ENCODE measurements around the gene BAZ1B. TPM values are rescaled to one million over a fixed set of nuclear protein-coding genes. Genes with fewer than 3 reads are reported as not detected.
"Not testable (repeated sequence)": the region's sequence is repeated elsewhere in the genome, so short reads cannot be mapped to it uniquely, and the experiment has no call there.

BAZ1B gene
- total and polyA plus RNA-seq, 9 donors: 33.4 to 89.7 (median 58.7) TPM

- no peaks in the 10 kb centered on the region for H3K27me3 ChIP-seq
- DNase-seq: no peak
- 92 to 95% (median 94%) methylated on average over 10 of the region's 10 CpGs for WGBS, 3 donors
- intact Hi-C loops (cut with DNase I): no loop called here
- peaks cover 2% of the 10 kb centered on the region for H3K36me3 ChIP-seq
- no peak overlapping the region for H3K4me3 ChIP-seq
- H3K4me1 ChIP-seq (ENCODE audit: insufficient read depth): no peaks in the 10 kb centered on the region
- no peak overlapping the region for H3K27ac ChIP-seq
- H3K9me3 ChIP-seq: no peaks in the 10 kb centered on the region
- TF ChIP-seq EP300 (IDR thresholded peaks at IDR 0.05) (no peak), POLR2A (IDR thresholded peaks at IDR 0.05) (no peak), CTCF (IDR thresholded peaks at IDR 0.05) (no peak)
Observed at GRCh38 chr7:73541722-73542121, 19.6 kb upstream of the BAZ1B start.

GRCh38 chr7:73539709-73540108 lies 17.6 kb upstream of the BAZ1B start:
- H3K36me3 ChIP-seq: peaks cover 2% of the 10 kb centered on the region
- H3K27me3 ChIP-seq: no peaks in the 10 kb centered on the region
- TF ChIP-seq CTCF (IDR thresholded peaks at IDR 0.05) (no peak), EP300 (IDR thresholded peaks at IDR 0.05) (no peak), POLR2A (IDR thresholded peaks at IDR 0.05) (no peak)
- no peaks in the 10 kb centered on the region for H3K9me3 ChIP-seq
- no peak for DNase-seq
- intact Hi-C loops (cut with DNase I): no loop called here
- H3K4me3 ChIP-seq: no peak overlapping the region
- no peak overlapping the region for H3K27ac ChIP-seq
- no peaks in the 10 kb centered on the region for H3K4me1 ChIP-seq (ENCODE audit: insufficient read depth)
- WGBS, 3 donors: 90 to 92% (median 92%) methylated on average over 13 of the region's 13 CpGs

- intact Hi-C loops (cut with DNase I); H3K4me3 ChIP-seq; H3K27me3 ChIP-seq; H3K36me3 ChIP-seq; DNase-seq; H3K4me1 ChIP-seq (ENCODE audit: insufficient read depth); H3K9me3 ChIP-seq; H3K27ac ChIP-seq: not testable (repeated sequence)
- 96% methylated on average over 2 of the region's 2 CpGs for WGBS, 3 donors
Observed at GRCh38 chr7:73538510-73538909, 16.4 kb upstream of the BAZ1B start.

GRCh38 chr7:73537051-73537450 lies 15.0 kb upstream of the BAZ1B start:
- no peaks in the 10 kb centered on the region for H3K4me1 ChIP-seq (ENCODE audit: insufficient read depth)
- no peaks in the 10 kb centered on the region for H3K27me3 ChIP-seq
- no peak overlapping the region for H3K27ac ChIP-seq
- H3K4me3 ChIP-seq: no peak overlapping the region
- 88 to 90% (median 89%) methylated on average over 16 of the region's 16 CpGs for WGBS, 3 donors
- H3K9me3 ChIP-seq: no peaks in the 10 kb centered on the region
- no peak for TF ChIP-seq EP300 (IDR thresholded peaks at IDR 0.05)
- no peak for TF ChIP-seq CTCF (IDR thresholded peaks at IDR 0.05)
- TF ChIP-seq POLR2A (IDR thresholded peaks at IDR 0.05): no peak
- H3K36me3 ChIP-seq: peaks cover 2% of the 10 kb centered on the region
- intact Hi-C loops (cut with DNase I): no loop called here
- DNase-seq: no peak

- no peaks in the 10 kb centered on the region for H3K9me3 ChIP-seq
- intact Hi-C loops (cut with DNase I): no loop called here
- no peak overlapping the region for H3K27ac ChIP-seq
- peaks cover 2% of the 10 kb centered on the region for H3K36me3 ChIP-seq
- H3K4me1 ChIP-seq (ENCODE audit: insufficient read depth): no peaks in the 10 kb centered on the region
- no peak overlapping the region for H3K4me3 ChIP-seq
- no peaks in the 10 kb centered on the region for H3K27me3 ChIP-seq
- TF ChIP-seq EP300 (IDR thresholded peaks at IDR 0.05) (no peak), POLR2A (IDR thresholded peaks at IDR 0.05) (no peak), CTCF (IDR thresholded peaks at IDR 0.05) (no peak)
- WGBS, 3 donors: 68 to 81% (median 73%) methylated on average over 5 of the region's 5 CpGs
- DNase-seq: no peak
Observed at GRCh38 chr7:73536479-73536878, 14.4 kb upstream of the BAZ1B start.

- H3K36me3 ChIP-seq; intact Hi-C loops (cut with DNase I); H3K9me3 ChIP-seq; H3K27ac ChIP-seq; H3K4me3 ChIP-seq; H3K4me1 ChIP-seq (ENCODE audit: insufficient read depth); DNase-seq; H3K27me3 ChIP-seq: not testable (repeated sequence)
- 68 to 81% (median 79%) methylated on average over 7 of the region's 7 CpGs for WGBS, 3 donors
Observed at GRCh38 chr7:73535918-73536317, 13.8 kb upstream of the BAZ1B start.

Measured in ovary (tissue), 9 donors.